DOHH2 (cell line): ENCODE data around the gene UBE4A.

Experiments used
- EZH2phosphoT487 ChIP-seq: fragments of 200-600 bp; sonication (generic); IDR thresholded peaks from 2 replicates; pipeline ENCODE4 v1.6.1; 2017; ENCODE audit warnings: borderline replicate concordance, mild to moderate bottlenecking, antibody characterized with exemption, low read length, moderate library complexity, mixed read lengths
- TF ChIP-seq, protein P1 (sequence below): fragments of 200-600 bp; sonication (generic); IDR thresholded peaks from one replicate; pipeline ENCODE4 v1.5.1; 2014; ENCODE audit warnings: antibody characterized with exemption, mild to moderate bottlenecking, low read depth, low read length; ENCODE audit not compliant: poor library complexity, severe bottlenecking

DNA sequence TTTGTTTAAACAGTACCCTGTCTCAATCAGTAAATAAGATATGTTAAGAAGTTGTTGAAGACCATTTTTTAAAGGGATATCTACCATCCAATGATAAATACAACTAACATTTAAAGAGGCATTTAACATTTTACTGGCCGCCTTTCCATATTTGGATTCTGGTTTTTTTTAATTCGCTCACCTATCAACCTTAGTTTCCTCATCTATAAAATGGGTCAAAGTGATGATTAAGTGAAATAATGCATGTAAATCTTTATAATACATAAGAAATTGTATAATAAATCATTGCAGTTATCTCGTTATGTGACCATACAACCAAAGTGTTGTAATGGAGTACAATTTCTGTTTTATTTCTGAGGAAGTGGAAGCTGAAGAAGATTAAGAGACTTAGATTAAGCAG is 24.3 kb downstream of the UBE4A start:
- TF ChIP-seq, protein P1, sequence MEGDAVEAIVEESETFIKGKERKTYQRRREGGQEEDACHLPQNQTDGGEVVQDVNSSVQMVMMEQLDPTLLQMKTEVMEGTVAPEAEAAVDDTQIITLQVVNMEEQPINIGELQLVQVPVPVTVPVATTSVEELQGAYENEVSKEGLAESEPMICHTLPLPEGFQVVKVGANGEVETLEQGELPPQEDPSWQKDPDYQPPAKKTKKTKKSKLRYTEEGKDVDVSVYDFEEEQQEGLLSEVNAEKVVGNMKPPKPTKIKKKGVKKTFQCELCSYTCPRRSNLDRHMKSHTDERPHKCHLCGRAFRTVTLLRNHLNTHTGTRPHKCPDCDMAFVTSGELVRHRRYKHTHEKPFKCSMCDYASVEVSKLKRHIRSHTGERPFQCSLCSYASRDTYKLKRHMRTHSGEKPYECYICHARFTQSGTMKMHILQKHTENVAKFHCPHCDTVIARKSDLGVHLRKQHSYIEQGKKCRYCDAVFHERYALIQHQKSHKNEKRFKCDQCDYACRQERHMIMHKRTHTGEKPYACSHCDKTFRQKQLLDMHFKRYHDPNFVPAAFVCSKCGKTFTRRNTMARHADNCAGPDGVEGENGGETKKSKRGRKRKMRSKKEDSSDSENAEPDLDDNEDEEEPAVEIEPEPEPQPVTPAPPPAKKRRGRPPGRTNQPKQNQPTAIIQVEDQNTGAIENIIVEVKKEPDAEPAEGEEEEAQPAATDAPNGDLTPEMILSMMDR, result no peak
- no peak for TF ChIP-seq EZH2phosphoT487
